A549 (cell line): ENCODE data around the gene SMIM38.

ENCODE experiments used
- CEBPB ChIP-seq, 2 experiments: fragments of >200 bp in 1 of 2; sonication (Bioruptor Twin) in 1 of 2; formaldehyde crosslinking in 1 of 2; IDR thresholded peaks; 2 replicates each; pipeline ENCODE4 v1.6.1; 2012 to 2016
- HOXA7 ChIP-seq: fragments of 250-450 bp; sonication (Bioruptor Pico); IDR thresholded peaks from 2 replicates; pipeline ENCODE4 v1.5.0; 2020; ENCODE audit warnings: mild to moderate bottlenecking, moderate library complexity
- POLR2A ChIP-seq: IDR thresholded peaks from 2 replicates; pipeline ENCODE4 v1.6.1; 2012; ENCODE audit warnings: mild to moderate bottlenecking, low read length
- POLR2AphosphoS2 ChIP-seq: conservative IDR thresholded peaks from 2 replicates; pipeline ENCODE4 v1.6.1; 2012; ENCODE audit warnings: low read length, improper control_type of control experiment, inconsistent platforms
- RARB ChIP-seq: fragments of 250-450 bp; sonication (Bioruptor Pico); IDR thresholded peaks from 2 replicates; pipeline ENCODE4 v1.8.0; 2021; ENCODE audit warnings: mild to moderate bottlenecking, moderate library complexity
- TF ChIP-seq, protein P1 (sequence below): fragments of 150-350 bp; IDR thresholded peaks from 2 replicates; pipeline ENCODE4 v1.6.1; 2014; ENCODE audit warnings: low read depth, mild to moderate bottlenecking, low read length
- TF ChIP-seq, protein P2 (sequence below): fragments of >200 bp; sonication (Bioruptor Twin); formaldehyde crosslinking; IDR thresholded peaks from 3 replicates; pipeline ENCODE4 v1.5.1; 2016

DNA sequence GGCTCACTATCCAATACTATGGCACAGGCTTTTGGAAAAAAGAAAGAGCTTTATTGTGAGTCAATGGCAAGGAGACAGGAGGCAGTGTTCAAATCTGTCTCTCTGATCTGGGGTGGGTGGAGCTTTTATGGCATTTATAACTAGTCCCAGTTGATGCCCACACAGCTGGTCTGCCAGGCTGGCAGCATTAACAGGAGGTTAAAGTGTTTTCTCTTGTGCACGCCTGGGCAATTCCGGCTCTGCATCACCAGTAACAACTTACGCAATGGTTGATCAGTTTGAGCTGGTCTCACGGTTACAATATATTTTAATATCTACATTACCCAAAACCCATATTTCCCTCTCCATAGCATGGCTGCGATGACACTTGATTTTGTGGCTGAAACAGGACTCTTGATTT lies 15.1 kb upstream of the SMIM38 start:
- TF ChIP-seq, protein P1, sequence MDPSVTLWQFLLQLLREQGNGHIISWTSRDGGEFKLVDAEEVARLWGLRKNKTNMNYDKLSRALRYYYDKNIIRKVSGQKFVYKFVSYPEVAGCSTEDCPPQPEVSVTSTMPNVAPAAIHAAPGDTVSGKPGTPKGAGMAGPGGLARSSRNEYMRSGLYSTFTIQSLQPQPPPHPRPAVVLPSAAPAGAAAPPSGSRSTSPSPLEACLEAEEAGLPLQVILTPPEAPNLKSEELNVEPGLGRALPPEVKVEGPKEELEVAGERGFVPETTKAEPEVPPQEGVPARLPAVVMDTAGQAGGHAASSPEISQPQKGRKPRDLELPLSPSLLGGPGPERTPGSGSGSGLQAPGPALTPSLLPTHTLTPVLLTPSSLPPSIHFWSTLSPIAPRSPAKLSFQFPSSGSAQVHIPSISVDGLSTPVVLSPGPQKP = no peak
- TF ChIP-seq CEBPB (IDR thresholded peaks at IDR 0.05) (no peak), POLR2A (no peak), HOXA7 (no peak), RARB (no peak), POLR2AphosphoS2 (no peak)
- TF ChIP-seq, protein P2, sequence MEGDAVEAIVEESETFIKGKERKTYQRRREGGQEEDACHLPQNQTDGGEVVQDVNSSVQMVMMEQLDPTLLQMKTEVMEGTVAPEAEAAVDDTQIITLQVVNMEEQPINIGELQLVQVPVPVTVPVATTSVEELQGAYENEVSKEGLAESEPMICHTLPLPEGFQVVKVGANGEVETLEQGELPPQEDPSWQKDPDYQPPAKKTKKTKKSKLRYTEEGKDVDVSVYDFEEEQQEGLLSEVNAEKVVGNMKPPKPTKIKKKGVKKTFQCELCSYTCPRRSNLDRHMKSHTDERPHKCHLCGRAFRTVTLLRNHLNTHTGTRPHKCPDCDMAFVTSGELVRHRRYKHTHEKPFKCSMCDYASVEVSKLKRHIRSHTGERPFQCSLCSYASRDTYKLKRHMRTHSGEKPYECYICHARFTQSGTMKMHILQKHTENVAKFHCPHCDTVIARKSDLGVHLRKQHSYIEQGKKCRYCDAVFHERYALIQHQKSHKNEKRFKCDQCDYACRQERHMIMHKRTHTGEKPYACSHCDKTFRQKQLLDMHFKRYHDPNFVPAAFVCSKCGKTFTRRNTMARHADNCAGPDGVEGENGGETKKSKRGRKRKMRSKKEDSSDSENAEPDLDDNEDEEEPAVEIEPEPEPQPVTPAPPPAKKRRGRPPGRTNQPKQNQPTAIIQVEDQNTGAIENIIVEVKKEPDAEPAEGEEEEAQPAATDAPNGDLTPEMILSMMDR = no peak
